ENCODE data around the gene CD38.
"Not testable (repeated sequence)": the region's sequence is repeated elsewhere in the genome, so short reads cannot be mapped to it uniquely, and the experiment has no call there.

CD38 gene

GRCh38 chr4:15757054-15757453, 21.1 kb upstream of the CD38 start:
- H3K4me2 ChIP-seq (ENCODE audit: low read length), result peak overlapping the region; percentile 54
- peaks cover 38% of the 10 kb centered on the region for H3K4me1 ChIP-seq (ENCODE audit: control insufficient read depth, low read length)
- TF ChIP-seq, protein P1, sequence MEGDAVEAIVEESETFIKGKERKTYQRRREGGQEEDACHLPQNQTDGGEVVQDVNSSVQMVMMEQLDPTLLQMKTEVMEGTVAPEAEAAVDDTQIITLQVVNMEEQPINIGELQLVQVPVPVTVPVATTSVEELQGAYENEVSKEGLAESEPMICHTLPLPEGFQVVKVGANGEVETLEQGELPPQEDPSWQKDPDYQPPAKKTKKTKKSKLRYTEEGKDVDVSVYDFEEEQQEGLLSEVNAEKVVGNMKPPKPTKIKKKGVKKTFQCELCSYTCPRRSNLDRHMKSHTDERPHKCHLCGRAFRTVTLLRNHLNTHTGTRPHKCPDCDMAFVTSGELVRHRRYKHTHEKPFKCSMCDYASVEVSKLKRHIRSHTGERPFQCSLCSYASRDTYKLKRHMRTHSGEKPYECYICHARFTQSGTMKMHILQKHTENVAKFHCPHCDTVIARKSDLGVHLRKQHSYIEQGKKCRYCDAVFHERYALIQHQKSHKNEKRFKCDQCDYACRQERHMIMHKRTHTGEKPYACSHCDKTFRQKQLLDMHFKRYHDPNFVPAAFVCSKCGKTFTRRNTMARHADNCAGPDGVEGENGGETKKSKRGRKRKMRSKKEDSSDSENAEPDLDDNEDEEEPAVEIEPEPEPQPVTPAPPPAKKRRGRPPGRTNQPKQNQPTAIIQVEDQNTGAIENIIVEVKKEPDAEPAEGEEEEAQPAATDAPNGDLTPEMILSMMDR (IDR thresholded peaks at IDR 0.05; ENCODE audit: low read depth, low read length, poor library complexity, severe bottlenecking), result no peak
- no peak for TF ChIP-seq EZH2phosphoT487 (IDR thresholded peaks at IDR 0.05; ENCODE audit: borderline replicate concordance, low read length)
- no peaks in the 10 kb centered on the region for H3K27me3 ChIP-seq (ENCODE audit: control insufficient read depth, low read length)
- H3F3A ChIP-seq (ENCODE audit: control insufficient read depth, insufficient read depth), result no peaks in the 10 kb centered on the region
- H3K27ac ChIP-seq (ENCODE audit: low read depth, low read length), result peak overlapping the region; percentile 27
- peak overlapping the region; percentile 39; the same call in 1 of the 2 replicates for H3K4me3 ChIP-seq (ENCODE audit: low read length)
- no peaks in the 10 kb centered on the region for H3K79me2 ChIP-seq (ENCODE audit: control insufficient read depth, low read length)
- no peaks in the 10 kb centered on the region; the same call in 1 of the 2 replicates for H3K9me3 ChIP-seq (ENCODE audit: control insufficient read depth, insufficient read depth, low read length)
- no peaks in the 10 kb centered on the region for H3K36me3 ChIP-seq (ENCODE audit: control insufficient read depth, low read length)
- H3K9me2 ChIP-seq (replicated peaks; ENCODE audit: control insufficient read depth, low read length), result no peaks in the 10 kb centered on the region
- H4K20me1 ChIP-seq (ENCODE audit: control insufficient read depth, insufficient read depth, low read depth, low read length), result no peaks in the 10 kb centered on the region

- Histone ChIP-seq H3F3A (ENCODE audit: control insufficient read depth, insufficient read depth) (no peaks in the 10 kb centered on the region), H3K4me2 (ENCODE audit: low read length) (no peak overlapping the region), H3K79me2 (ENCODE audit: control insufficient read depth, low read length) (no peaks in the 10 kb centered on the region), H3K27ac (ENCODE audit: low read depth, low read length) (no peak overlapping the region), H3K36me3 (ENCODE audit: control insufficient read depth, low read length) (no peaks in the 10 kb centered on the region), H4K20me1 (ENCODE audit: control insufficient read depth, insufficient read depth, low read depth, low read length) (no peaks in the 10 kb centered on the region), H3K4me3 (ENCODE audit: low read length) (no peak overlapping the region), H3K4me1 (ENCODE audit: control insufficient read depth, low read length) (peaks cover 38% of the 10 kb centered on the region), H3K9me2 (replicated peaks; ENCODE audit: control insufficient read depth, low read length) (no peaks in the 10 kb centered on the region), H3K9me3 (ENCODE audit: control insufficient read depth, insufficient read depth, low read length) (no peaks in the 10 kb centered on the region; the same call in 1 of the 2 replicates), H3K27me3 (ENCODE audit: control insufficient read depth, low read length) (no peaks in the 10 kb centered on the region)
- TF ChIP-seq, protein P1 (IDR thresholded peaks at IDR 0.05; ENCODE audit: low read depth, low read length, poor library complexity, severe bottlenecking), result no peak
- no peak for TF ChIP-seq EZH2phosphoT487 (IDR thresholded peaks at IDR 0.05; ENCODE audit: borderline replicate concordance, low read length)
Measured at GRCh38 chr4:15758294-15758693, 19.8 kb upstream of the CD38 start.

- not testable (repeated sequence) for H3K27ac ChIP-seq (ENCODE audit: low read depth, low read length); H3K27me3 ChIP-seq (ENCODE audit: control insufficient read depth, low read length); H3K4me3 ChIP-seq (ENCODE audit: low read length); H3K4me2 ChIP-seq (ENCODE audit: low read length); H3K79me2 ChIP-seq (ENCODE audit: control insufficient read depth, low read length); H3K9me2 ChIP-seq (replicated peaks; ENCODE audit: control insufficient read depth, low read length); H4K20me1 ChIP-seq (ENCODE audit: control insufficient read depth, insufficient read depth, low read depth, low read length); H3K36me3 ChIP-seq (ENCODE audit: control insufficient read depth, low read length); H3K9me3 ChIP-seq (ENCODE audit: control insufficient read depth, insufficient read depth, low read length)
- H3F3A ChIP-seq (ENCODE audit: control insufficient read depth, insufficient read depth), result peaks cover 16% of the 10 kb centered on the region
- H3K4me1 ChIP-seq (ENCODE audit: control insufficient read depth, low read length), result peaks cover 31% of the 10 kb centered on the region
Measured at GRCh38 chr4:15762460-15762859, 15.7 kb upstream of the CD38 start.

DNA sequence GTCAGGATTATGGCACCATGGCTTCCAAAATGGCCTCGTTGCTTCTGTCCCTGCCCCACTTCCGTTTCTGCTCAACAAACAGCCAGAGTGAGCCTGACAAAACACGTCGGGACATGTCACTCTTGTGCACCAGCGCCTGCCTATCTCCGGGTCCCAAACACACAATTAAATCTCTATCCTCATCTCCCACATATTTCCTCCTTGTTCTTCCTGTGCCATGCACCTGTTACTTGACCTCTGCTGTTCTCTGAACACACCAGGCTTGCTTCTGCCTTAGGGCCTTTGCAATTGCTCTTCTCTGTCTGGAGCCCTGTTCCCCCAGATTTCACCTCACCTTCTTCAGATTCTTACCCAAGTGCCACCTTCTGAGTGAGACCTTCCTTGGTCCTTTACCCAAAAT, 12.7 kb upstream of the CD38 start:
- Histone ChIP-seq H3K4me2 (ENCODE audit: low read length) (peak overlapping the region; percentile 77), H3F3A (ENCODE audit: control insufficient read depth, insufficient read depth) (peaks cover 16% of the 10 kb centered on the region), H3K36me3 (ENCODE audit: control insufficient read depth, low read length) (no peaks in the 10 kb centered on the region), H3K9me2 (replicated peaks; ENCODE audit: control insufficient read depth, low read length) (no peaks in the 10 kb centered on the region), H3K27ac (ENCODE audit: low read depth, low read length) (peak overlapping the region; percentile 86), H3K4me1 (ENCODE audit: control insufficient read depth, low read length) (peaks cover 35% of the 10 kb centered on the region), H3K9me3 (ENCODE audit: control insufficient read depth, insufficient read depth, low read length) (no peaks in the 10 kb centered on the region), H3K27me3 (ENCODE audit: control insufficient read depth, low read length) (no peaks in the 10 kb centered on the region), H3K79me2 (ENCODE audit: control insufficient read depth, low read length) (no peaks in the 10 kb centered on the region), H3K4me3 (ENCODE audit: low read length) (peak overlapping the region; percentile 59), H4K20me1 (ENCODE audit: control insufficient read depth, insufficient read depth, low read depth, low read length) (no peaks in the 10 kb centered on the region)
- TF ChIP-seq EZH2phosphoT487 (IDR thresholded peaks at IDR 0.05; ENCODE audit: borderline replicate concordance, low read length), result no peak
- TF ChIP-seq, protein P1 (IDR thresholded peaks at IDR 0.05; ENCODE audit: low read depth, low read length, poor library complexity, severe bottlenecking), result no peak

Measured in DOHH2 (cell line).